MM.1S (cell line): Measurements from ENCODE around the gene GPR137B.

Experiments
- CTCF ChIP-seq: fragments of 300-600 bp; sonication (generic); IDR thresholded peaks from 2 replicates; pipeline ENCODE4 v1.5.1; 2016; ENCODE audit warnings: antibody characterized with exemption, low read length, mixed read lengths
- EZH2 ChIP-seq: fragments of 300-600 bp; sonication (generic); optimal IDR thresholded peaks from 2 replicates; pipeline ENCODE3; 2017; ENCODE audit warnings: low read depth, mild to moderate bottlenecking, antibody characterized with exemption, low read length, mixed read lengths

GRCh38 chr1:236102611-236103010, 39.7 kb upstream of the GPR137B start:
- TF ChIP-seq CTCF (no peak), EZH2 (no peak)
